Measurements from ENCODE around the gene IGFBP5. TPM values are rescaled to one million over a fixed set of nuclear protein-coding genes. Genes with fewer than 3 reads are reported as not detected.
A peak's percentile ranks its signal among the peaks of the same experiment; 100 is the strongest.

IGFBP5 gene
- total RNA-seq, 4 donors from 2014 or later: 178 to 1,859 (median 1,369) TPM

DNA sequence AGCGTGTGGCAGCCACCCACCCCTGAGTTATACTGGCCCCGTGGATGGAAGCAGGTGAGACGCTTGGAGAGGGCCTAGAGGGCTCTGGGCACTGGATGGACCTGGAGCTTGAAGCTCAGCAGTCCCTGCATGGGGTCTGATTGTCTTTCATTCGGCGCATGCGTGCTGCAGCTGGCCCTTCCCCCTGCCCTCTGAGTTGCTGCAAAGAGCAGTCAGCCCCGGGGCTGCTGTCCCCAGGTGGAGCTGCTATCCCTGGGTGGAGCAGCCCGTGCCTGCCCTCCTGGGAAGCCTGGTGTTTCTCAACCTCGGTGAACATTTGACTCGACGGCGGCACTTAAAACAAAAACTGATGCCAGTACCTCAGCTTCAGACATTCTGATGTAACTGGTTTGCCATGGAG lies 29.6 kb downstream of the IGFBP5 start:
- no peaks in the 10 kb centered on the region for H3K27me3 ChIP-seq
- H3K4me3 ChIP-seq: no peak overlapping the region
- no peaks in the 10 kb centered on the region for H3K9me3 ChIP-seq
- no peak for DNase-seq (ENCODE audit: low spot score in 2 of 2)
- H3K36me3 ChIP-seq: peaks cover 0 to 13% (median 0%) of the 10 kb centered on the region in 3 donors
- peak overlapping the region in 1 of 4 donors; percentile 6 for H3K27ac ChIP-seq
- TF ChIP-seq EP300 (IDR thresholded peaks at IDR 0.05) (no peak), POLR2A (IDR thresholded peaks at IDR 0.05) (no peak)
- TF ChIP-seq, protein P1, sequence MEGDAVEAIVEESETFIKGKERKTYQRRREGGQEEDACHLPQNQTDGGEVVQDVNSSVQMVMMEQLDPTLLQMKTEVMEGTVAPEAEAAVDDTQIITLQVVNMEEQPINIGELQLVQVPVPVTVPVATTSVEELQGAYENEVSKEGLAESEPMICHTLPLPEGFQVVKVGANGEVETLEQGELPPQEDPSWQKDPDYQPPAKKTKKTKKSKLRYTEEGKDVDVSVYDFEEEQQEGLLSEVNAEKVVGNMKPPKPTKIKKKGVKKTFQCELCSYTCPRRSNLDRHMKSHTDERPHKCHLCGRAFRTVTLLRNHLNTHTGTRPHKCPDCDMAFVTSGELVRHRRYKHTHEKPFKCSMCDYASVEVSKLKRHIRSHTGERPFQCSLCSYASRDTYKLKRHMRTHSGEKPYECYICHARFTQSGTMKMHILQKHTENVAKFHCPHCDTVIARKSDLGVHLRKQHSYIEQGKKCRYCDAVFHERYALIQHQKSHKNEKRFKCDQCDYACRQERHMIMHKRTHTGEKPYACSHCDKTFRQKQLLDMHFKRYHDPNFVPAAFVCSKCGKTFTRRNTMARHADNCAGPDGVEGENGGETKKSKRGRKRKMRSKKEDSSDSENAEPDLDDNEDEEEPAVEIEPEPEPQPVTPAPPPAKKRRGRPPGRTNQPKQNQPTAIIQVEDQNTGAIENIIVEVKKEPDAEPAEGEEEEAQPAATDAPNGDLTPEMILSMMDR (IDR thresholded peaks at IDR 0.05): no peak
- peaks cover 0 to 16% (median 2%) of the 10 kb centered on the region in 4 donors for H3K4me1 ChIP-seq
- 34 to 44% methylated on average over 12 of the region's 12 CpGs for WGBS, 2 donors

DNA sequence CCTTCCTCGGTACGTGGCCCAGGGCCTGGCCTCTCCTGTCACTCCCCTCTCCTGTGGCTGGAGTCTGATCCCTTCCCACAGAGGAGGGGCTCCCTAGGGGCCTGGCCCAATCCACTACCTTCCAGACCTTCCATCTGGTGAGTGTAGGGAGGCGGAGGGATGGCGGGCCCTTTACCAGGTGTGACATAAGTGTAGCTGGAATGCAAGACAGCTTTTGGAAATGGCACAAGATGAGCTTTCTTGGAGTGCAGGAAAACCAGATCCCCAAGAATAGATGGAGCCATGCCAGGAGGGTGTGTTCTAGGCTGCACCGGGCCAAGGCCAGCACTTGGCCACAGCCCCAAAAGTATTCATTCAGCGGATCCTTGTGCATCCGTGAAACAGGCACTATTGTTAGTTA lies 30.1 kb downstream of the IGFBP5 start:
- peak; percentile 28 to 57 for DNase-seq (ENCODE audit: low spot score in 2 of 2)
- Histone ChIP-seq H3K4me1 (peaks cover 0 to 16% (median 2%) of the 10 kb centered on the region in 4 donors), H3K36me3 (peaks cover 0 to 13% (median 0%) of the 10 kb centered on the region in 3 donors), H3K27ac (peak overlapping the region in 1 of 4 donors; percentile 6), H3K4me3 (no peak overlapping the region), H3K27me3 (no peaks in the 10 kb centered on the region), H3K9me3 (no peaks in the 10 kb centered on the region)
- 37 to 42% methylated on average over 7 of the region's 7 CpGs for WGBS, 2 donors
- TF ChIP-seq, protein P1 (IDR thresholded peaks at IDR 0.05): no peak
- TF ChIP-seq EP300 (IDR thresholded peaks at IDR 0.05) (peak in 1 of 2 donors; percentile 25), POLR2A (IDR thresholded peaks at IDR 0.05) (no peak)

DNA sequence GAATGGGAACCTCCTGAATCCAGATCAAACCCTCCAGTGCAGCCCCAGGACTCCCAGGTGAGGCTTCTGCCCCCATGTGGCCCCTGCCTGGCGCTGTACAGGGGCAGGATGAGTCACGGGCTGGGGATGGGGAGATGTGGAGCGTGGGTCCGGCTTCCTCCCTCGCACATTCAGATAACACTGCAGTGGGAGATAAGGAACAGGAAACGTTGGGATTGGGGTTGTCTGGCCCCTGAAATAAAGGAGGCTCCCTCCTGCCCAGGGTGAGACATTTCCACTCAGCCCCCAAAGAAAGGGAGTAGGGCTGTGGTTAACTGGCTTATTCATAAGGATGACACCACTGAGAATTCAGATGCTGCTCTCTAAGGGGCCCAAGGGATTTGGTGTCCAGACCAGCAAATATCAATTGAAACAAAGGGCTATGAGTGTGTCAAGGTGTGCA lies 30.7 kb downstream of the IGFBP5 start:
- DNase-seq (ENCODE audit: low spot score in 2 of 2): no peak
- no peak overlapping the region for H3K27ac ChIP-seq
- H3K4me1 ChIP-seq: peaks cover 0 to 16% (median 2%) of the 10 kb centered on the region in 4 donors
- no peak overlapping the region for H3K4me3 ChIP-seq
- no peaks in the 10 kb centered on the region for H3K27me3 ChIP-seq
- TF ChIP-seq EP300 (IDR thresholded peaks at IDR 0.05) (no peak), POLR2A (IDR thresholded peaks at IDR 0.05) (no peak)
- TF ChIP-seq, protein P1 (IDR thresholded peaks at IDR 0.05): no peak
- H3K9me3 ChIP-seq: no peaks in the 10 kb centered on the region
- 63 to 73% methylated on average over 6 of the region's 6 CpGs for WGBS, 2 donors
- peaks cover 0 to 13% (median 0%) of the 10 kb centered on the region in 3 donors for H3K36me3 ChIP-seq

DNA sequence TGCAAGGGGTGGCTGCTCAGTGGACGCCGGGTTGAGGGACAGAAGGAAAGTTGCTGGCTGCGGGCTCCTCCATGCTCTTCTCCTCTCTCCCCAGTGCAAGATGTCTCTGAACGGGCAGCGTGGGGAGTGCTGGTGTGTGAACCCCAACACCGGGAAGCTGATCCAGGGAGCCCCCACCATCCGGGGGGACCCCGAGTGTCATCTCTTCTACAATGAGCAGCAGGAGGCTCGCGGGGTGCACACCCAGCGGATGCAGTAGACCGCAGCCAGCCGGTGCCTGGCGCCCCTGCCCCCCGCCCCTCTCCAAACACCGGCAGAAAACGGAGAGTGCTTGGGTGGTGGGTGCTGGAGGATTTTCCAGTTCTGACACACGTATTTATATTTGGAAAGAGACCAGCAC lies 31.5 kb downstream of the IGFBP5 start:
- TF ChIP-seq, protein P1 (IDR thresholded peaks at IDR 0.05): no peak
- TF ChIP-seq POLR2A (IDR thresholded peaks at IDR 0.05): no peak
- TF ChIP-seq EP300 (IDR thresholded peaks at IDR 0.05): no peak
- H3K4me1 ChIP-seq: peaks cover 0 to 16% (median 2%) of the 10 kb centered on the region in 4 donors
- H3K36me3 ChIP-seq: peaks cover 0 to 13% (median 0%) of the 10 kb centered on the region in 3 donors
- DNase-seq (ENCODE audit: low spot score in 2 of 2): no peak
- no peak overlapping the region for H3K4me3 ChIP-seq
- H3K27ac ChIP-seq: no peak overlapping the region
- WGBS, 2 donors: 85 to 92% methylated on average over 18 of the region's 18 CpGs
- H3K27me3 ChIP-seq: no peaks in the 10 kb centered on the region
- no peaks in the 10 kb centered on the region for H3K9me3 ChIP-seq

DNA sequence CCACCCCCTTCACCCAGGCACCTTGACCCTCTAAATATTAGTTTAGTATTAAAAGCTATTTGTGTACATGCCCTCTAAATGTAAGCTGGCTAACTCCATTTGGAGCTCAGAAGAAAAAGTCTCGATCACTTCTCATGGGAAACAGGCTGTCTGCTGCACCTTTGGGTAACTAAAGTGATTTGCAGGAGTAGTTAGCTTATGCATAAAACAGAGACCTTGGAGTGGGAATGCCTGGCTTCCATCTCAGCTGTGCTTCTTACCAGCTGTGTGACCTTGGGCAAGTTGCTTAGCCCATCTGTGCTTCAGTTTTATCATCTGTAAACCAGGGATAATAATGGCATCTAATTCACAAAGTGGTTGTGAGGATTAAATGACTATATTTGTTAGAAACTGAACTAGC lies 32.2 kb downstream of the IGFBP5 start:
- H3K4me1 ChIP-seq: peaks cover 0 to 16% (median 2%) of the 10 kb centered on the region in 4 donors
- H3K36me3 ChIP-seq: peaks cover 0 to 13% (median 0%) of the 10 kb centered on the region in 3 donors
- TF ChIP-seq EP300 (IDR thresholded peaks at IDR 0.05) (no peak), POLR2A (IDR thresholded peaks at IDR 0.05) (no peak)
- TF ChIP-seq, protein P1 (IDR thresholded peaks at IDR 0.05): no peak
- no peak overlapping the region for H3K4me3 ChIP-seq
- H3K27ac ChIP-seq: no peak overlapping the region
- 88 to 95% methylated on average over 1 of the region's 1 CpG for WGBS, 2 donors
- no peaks in the 10 kb centered on the region for H3K9me3 ChIP-seq
- H3K27me3 ChIP-seq: no peaks in the 10 kb centered on the region
- no peak for DNase-seq (ENCODE audit: low spot score in 2 of 2)

Data from tibial nerve (tissue), 4 donors.